Tibial nerve (tissue), 4 donors: ENCODE measurements around the gene YPEL2. TPM values are rescaled to one million over a fixed set of nuclear protein-coding genes. Genes with fewer than 3 reads are reported as not detected.

ENCODE experiments used
- DNase-seq, 2 donors: peaks; one replicate each; pipeline ENCODE4 v3.0.0-alpha.2; 2019; ENCODE audit warnings: low spot score in 2 of 2
- H3K27ac ChIP-seq, 4 donors: fragments of 200-600 bp; sonication (generic) in 3 of 4; one replicate each; pipeline ENCODE4 v1.5.1; 2017 to 2019; ENCODE audit warnings: mild to moderate bottlenecking in 1 of 4
- H3K27me3 ChIP-seq, 2 donors: fragments of 200-600 bp; sonication (generic) in 1 of 2; one replicate each; pipeline versions ENCODE4 v1.5.1 to v1.6.0; 2017 to 2019
- H3K36me3 ChIP-seq, 3 donors: fragments of 200-600 bp; sonication (generic); one replicate each; pipeline ENCODE4 v1.5.1; 2018 to 2019
- H3K4me1 ChIP-seq, 4 donors: fragments of 200-600 bp; sonication (generic) in 3 of 4; one replicate each; pipeline ENCODE4 v1.5.1; 2017 to 2019
- H3K4me3 ChIP-seq, 4 donors: fragments of 200-600 bp; sonication (generic) in 3 of 4; one replicate each; pipeline ENCODE4 v1.5.1; 2017 to 2019; ENCODE audit warnings: mild to moderate bottlenecking in 1 of 4, moderate library complexity in 1 of 4
- H3K9me3 ChIP-seq, 4 donors: fragments of 200-600 bp; sonication (generic) in 3 of 4; one replicate each; pipeline ENCODE4 v1.5.1; 2017 to 2019
- EP300 ChIP-seq, 2 donors: sonication (generic); formaldehyde crosslinking; IDR thresholded peaks; one replicate each; pipeline ENCODE4 v1.6.1; 2017; ENCODE audit warnings: antibody characterized with exemption in 2 of 2, mild to moderate bottlenecking in 1 of 2
- POLR2A ChIP-seq, 2 donors: fragments of 450-650 bp; IDR thresholded peaks; one replicate each; pipeline ENCODE4 v1.6.1; 2017; ENCODE audit warnings: antibody characterized with exemption in 2 of 2, mild to moderate bottlenecking in 2 of 2, moderate library complexity in 2 of 2
- WGBS, 2 donors: methylation state at CpG; one replicate each; pipeline ENCODE4 v1.1.5; 2018; 5-methylcytosine and 5-hydroxymethylcytosine counted together
- total RNA-seq, 4 donors: library from RNA; depleted of rRNA; stranded (reverse); fragments of >200 nt; gene quantifications; one replicate each; pipeline ENCODE4 v1.1.0, GENCODE V29; 2016
- TF ChIP-seq, protein P1 (sequence below), 5 experiments: fragments of 200-600 bp in 3 of 5; fragments of 450-650 bp in 2 of 5; sonication (generic) in 3 of 5; IDR thresholded peaks; one replicate each; pipeline ENCODE4 v1.5.1; 2016 to 2019; ENCODE audit warnings: antibody characterized with exemption in 5 of 5, mild to moderate bottlenecking in 3 of 5, moderate library complexity in 2 of 5

Gene YPEL2
- total RNA-seq, 4 donors from 2014 or later, result 33.6 to 59.9 (median 48.7) TPM

DNA sequence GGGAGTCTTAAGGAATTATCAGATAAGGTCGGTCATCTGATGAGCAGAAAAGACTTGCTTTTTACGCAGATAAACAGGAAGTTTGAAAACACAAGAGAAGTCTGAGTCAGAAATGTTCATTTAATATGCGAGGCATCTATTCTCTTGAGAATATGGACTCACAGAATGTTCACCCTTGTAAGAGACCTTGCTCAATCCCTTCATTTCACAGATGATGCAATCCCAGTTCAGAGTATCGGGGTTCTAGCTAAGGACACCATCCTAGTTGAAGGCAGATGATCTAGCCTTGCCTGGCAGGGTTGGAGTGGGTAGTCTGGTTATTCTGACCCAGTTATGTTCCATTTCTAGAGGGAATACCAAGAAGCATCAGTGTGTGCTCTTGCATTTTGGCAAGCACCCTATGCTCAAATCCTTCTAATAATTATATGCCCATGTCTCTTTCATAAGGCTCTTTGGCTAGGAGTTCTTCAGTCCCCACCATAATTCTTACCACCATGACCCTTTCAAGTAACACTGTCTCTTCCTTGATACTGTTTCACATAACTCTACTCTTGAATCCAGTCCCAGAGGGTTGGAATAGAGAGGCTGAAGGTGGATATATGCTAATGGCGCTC is 42.5 kb downstream of the YPEL2 start:
- H3K27ac ChIP-seq, result peak overlapping the region; percentile 75 to 97 (median 88)
- TF ChIP-seq EP300 (IDR thresholded peaks at IDR 0.05), result peak; percentile 75 to 97
- TF ChIP-seq, protein P1, sequence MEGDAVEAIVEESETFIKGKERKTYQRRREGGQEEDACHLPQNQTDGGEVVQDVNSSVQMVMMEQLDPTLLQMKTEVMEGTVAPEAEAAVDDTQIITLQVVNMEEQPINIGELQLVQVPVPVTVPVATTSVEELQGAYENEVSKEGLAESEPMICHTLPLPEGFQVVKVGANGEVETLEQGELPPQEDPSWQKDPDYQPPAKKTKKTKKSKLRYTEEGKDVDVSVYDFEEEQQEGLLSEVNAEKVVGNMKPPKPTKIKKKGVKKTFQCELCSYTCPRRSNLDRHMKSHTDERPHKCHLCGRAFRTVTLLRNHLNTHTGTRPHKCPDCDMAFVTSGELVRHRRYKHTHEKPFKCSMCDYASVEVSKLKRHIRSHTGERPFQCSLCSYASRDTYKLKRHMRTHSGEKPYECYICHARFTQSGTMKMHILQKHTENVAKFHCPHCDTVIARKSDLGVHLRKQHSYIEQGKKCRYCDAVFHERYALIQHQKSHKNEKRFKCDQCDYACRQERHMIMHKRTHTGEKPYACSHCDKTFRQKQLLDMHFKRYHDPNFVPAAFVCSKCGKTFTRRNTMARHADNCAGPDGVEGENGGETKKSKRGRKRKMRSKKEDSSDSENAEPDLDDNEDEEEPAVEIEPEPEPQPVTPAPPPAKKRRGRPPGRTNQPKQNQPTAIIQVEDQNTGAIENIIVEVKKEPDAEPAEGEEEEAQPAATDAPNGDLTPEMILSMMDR (IDR thresholded peaks at IDR 0.05), result no peak
- no peak for TF ChIP-seq POLR2A (IDR thresholded peaks at IDR 0.05)
- no peaks in the 10 kb centered on the region for H3K36me3 ChIP-seq
- peak in 1 of 2 donors; percentile 83 for DNase-seq
- H3K4me3 ChIP-seq, result no peak overlapping the region
- peaks cover 15 to 98% (median 86%) of the 10 kb centered on the region in 4 donors for H3K4me1 ChIP-seq
- no peaks in the 10 kb centered on the region for H3K27me3 ChIP-seq
- no peaks in the 10 kb centered on the region for H3K9me3 ChIP-seq
- 42 to 43% methylated on average over 5 of the region's 5 CpGs for WGBS, 2 donors

DNA sequence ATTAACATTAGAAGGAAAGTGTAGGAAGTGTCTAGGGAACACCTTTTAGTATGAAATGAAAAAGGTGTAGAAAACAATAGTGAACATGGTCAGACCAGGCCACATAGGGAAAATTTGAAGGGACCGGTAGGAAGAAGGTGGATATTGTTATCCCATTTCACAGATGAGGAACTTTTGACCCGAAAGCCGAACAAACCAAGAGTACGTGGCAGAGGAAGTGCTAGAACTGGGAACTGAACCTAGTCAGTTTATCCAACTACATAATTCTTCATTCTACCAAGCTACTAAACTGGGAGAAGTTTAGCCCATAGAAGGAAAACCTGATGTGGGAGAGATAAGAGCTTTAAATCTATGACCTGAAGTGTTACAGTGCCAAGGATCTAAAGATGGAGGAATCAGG is 43.2 kb downstream of the YPEL2 start:
- Histone ChIP-seq H3K36me3 (no peaks in the 10 kb centered on the region), H3K9me3 (no peaks in the 10 kb centered on the region), H3K4me1 (peaks cover 15 to 97% (median 83%) of the 10 kb centered on the region in 4 donors), H3K27ac (peak overlapping the region; percentile 75 to 97 (median 88)), H3K4me3 (no peak overlapping the region), H3K27me3 (no peaks in the 10 kb centered on the region)
- DNase-seq, result no peak
- 76 to 82% methylated on average over 4 of the region's 4 CpGs for WGBS, 2 donors
- no peak for TF ChIP-seq EP300 (IDR thresholded peaks at IDR 0.05)
- no peak for TF ChIP-seq POLR2A (IDR thresholded peaks at IDR 0.05)
- TF ChIP-seq, protein P1 (IDR thresholded peaks at IDR 0.05), result no peak

DNA sequence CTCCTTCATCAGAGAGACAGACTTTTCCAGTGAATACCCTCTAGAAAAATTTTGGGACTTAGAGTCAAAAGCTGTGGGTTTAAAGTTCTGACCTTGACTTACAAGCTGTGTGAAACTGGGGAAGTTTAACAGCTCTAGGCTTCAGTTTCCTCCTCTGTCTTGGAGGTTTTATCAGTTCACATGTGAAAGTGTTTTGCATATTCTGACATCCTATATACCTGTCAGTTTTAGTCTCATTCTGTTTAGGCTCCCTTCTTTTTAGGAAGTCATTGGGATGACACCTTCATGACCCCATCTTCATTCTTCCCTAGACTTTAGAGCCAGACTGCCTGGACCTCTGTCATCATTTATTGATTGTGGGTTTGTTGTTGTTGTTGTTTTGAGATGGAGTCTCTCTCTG is 44.4 kb downstream of the YPEL2 start:
- H3K4me3 ChIP-seq, result no peak overlapping the region
- peaks cover 10 to 97% (median 76%) of the 10 kb centered on the region in 4 donors for H3K4me1 ChIP-seq
- H3K27ac ChIP-seq, result peak overlapping the region; percentile 4 to 97 (median 85)
- H3K27me3 ChIP-seq, result no peaks in the 10 kb centered on the region
- no peak for DNase-seq
- no peaks in the 10 kb centered on the region for H3K36me3 ChIP-seq
- TF ChIP-seq, protein P1 (IDR thresholded peaks at IDR 0.05), result no peak
- TF ChIP-seq EP300 (IDR thresholded peaks at IDR 0.05) (no peak), POLR2A (IDR thresholded peaks at IDR 0.05) (no peak)
- no peaks in the 10 kb centered on the region for H3K9me3 ChIP-seq

DNA sequence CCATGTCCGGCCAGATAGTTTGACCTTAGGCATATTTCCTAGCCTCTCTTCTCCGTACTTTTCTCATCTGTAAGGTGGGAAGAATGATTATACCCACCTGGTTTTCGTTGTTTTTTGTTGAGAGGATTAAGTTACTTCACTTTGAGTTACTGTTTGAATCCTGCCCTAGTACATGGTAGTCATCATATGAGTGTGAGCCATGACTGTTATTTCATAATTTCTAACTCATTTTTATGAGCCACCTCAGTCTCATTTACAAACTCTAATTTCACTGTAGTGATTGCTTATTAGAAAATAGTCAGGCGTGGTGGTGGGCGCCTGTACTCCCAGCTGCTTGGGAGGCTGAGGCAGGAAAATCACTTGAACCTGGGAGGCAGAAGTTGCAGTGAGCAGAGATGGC is 45.1 kb downstream of the YPEL2 start:
- Histone ChIP-seq H3K27me3 (no peaks in the 10 kb centered on the region), H3K4me3 (no peak overlapping the region), H3K27ac (peak overlapping the region in 3 of 4 donors; percentile 4 to 97 (median 95)), H3K36me3 (no peaks in the 10 kb centered on the region), H3K4me1 (peaks cover 6 to 97% (median 76%) of the 10 kb centered on the region in 4 donors), H3K9me3 (no peaks in the 10 kb centered on the region)
- no peak for TF ChIP-seq EP300 (IDR thresholded peaks at IDR 0.05)
- TF ChIP-seq POLR2A (IDR thresholded peaks at IDR 0.05), result no peak
- TF ChIP-seq, protein P1 (IDR thresholded peaks at IDR 0.05), result no peak
- WGBS, 2 donors, result 90 to 98% methylated on average over 5 of the region's 5 CpGs
- no peak for DNase-seq

GRCh38 chr17:59377410-59377809 is 46.0 kb downstream of the YPEL2 start:
- H3K27me3 ChIP-seq, result no peaks in the 10 kb centered on the region
- no peaks in the 10 kb centered on the region for H3K36me3 ChIP-seq
- no peaks in the 10 kb centered on the region for H3K9me3 ChIP-seq
- H3K4me1 ChIP-seq, result peaks cover 3 to 97% (median 76%) of the 10 kb centered on the region in 4 donors
- H3K4me3 ChIP-seq, result no peak overlapping the region
- 67 to 72% methylated on average over 3 of the region's 3 CpGs for WGBS, 2 donors
- TF ChIP-seq, protein P1 (IDR thresholded peaks at IDR 0.05), result no peak
- TF ChIP-seq EP300 (IDR thresholded peaks at IDR 0.05) (no peak), POLR2A (IDR thresholded peaks at IDR 0.05) (no peak)
- peak overlapping the region in 2 of 4 donors; percentile 95 to 97 for H3K27ac ChIP-seq
- no peak for DNase-seq
